Retinal pigment epithelial cell (primary cell): ENCODE measurements around the gene CCL4.
"Not testable (repeated sequence)": the region's sequence is repeated elsewhere in the genome, so short reads cannot be mapped to it uniquely, and the experiment has no call there.

Experiments used
- DNase-seq: peaks from one replicate; pipeline ENCODE4 v3.0.0-alpha.2; 2010; ENCODE audit warnings: low read depth
- H3K4me3 ChIP-seq: 2 replicates; pipeline ENCODE4 v1.5.1; 2011; ENCODE audit warnings: mild to moderate bottlenecking, low read length, control low read depth, moderate library complexity
- TF ChIP-seq, protein P1 (sequence below): conservative IDR thresholded peaks from 2 replicates; pipeline ENCODE4 v1.5.1; 2011; ENCODE audit warnings: low read depth, low read length, control low read depth, inconsistent platforms

Gene CCL4

DNA sequence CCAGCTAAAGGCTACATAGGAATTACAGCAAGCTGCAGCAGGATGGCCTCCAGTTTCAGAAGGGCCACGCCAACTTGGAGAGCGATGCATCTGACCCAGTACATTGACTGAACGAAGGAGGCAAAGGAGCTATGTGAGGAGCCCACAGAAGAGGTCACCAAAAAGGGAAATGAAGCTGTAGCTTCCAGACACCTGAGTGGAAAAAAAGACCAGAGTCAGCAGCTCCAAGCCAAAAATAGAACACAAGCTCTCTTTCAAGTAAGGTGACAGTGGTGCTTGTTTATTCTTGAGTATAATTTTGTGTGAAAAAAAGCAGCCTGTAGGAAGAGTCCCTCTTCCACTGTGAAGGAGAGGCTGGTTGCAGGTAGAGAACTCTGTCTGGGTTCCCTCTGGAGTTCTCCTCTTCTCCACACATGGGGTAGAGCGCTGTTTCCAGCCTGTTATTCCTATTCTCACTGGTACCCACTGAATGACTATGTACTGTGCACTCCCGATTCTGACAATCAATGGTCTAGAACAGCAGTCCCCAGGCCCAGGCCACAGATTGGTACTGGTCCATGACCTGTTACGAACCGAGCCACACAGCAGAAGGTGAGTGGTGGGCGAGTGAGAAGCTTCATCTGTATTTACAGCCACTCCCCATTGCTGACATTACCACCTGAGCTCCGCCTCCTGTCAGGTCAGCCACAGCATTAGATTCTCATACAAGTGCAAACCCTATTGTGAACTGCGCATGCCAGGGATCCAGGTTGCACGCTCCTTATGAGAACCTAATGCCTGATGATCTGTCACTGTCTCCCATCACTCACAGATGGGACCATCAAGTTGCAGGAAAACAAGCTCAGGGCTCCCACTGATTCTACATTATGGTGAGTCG is 15.1 kb downstream of the CCL4 start:
- no peak for DNase-seq
- TF ChIP-seq, protein P1, sequence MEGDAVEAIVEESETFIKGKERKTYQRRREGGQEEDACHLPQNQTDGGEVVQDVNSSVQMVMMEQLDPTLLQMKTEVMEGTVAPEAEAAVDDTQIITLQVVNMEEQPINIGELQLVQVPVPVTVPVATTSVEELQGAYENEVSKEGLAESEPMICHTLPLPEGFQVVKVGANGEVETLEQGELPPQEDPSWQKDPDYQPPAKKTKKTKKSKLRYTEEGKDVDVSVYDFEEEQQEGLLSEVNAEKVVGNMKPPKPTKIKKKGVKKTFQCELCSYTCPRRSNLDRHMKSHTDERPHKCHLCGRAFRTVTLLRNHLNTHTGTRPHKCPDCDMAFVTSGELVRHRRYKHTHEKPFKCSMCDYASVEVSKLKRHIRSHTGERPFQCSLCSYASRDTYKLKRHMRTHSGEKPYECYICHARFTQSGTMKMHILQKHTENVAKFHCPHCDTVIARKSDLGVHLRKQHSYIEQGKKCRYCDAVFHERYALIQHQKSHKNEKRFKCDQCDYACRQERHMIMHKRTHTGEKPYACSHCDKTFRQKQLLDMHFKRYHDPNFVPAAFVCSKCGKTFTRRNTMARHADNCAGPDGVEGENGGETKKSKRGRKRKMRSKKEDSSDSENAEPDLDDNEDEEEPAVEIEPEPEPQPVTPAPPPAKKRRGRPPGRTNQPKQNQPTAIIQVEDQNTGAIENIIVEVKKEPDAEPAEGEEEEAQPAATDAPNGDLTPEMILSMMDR, result no peak
- no peak overlapping the region for H3K4me3 ChIP-seq

DNA sequence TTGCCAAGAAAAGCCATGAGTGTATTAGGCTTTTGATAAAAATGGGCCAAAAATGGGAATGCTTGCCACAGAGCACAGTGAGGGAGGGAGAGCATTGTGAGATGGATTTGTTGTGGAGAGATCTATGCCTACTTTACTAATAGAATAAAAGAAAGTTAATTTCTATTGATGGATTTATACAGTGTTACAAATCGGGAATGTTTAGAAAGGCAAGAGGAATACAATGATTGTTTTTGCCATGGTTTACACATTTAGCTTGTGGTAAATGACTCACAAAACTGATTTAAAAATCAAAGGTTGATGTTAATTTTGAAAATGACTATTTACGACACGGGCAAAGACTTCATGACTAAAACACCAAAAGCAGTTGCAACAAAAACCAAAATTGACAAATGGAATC is 16.6 kb downstream of the CCL4 start:
- TF ChIP-seq, protein P1, result no peak
- no peak overlapping the region for H3K4me3 ChIP-seq

DNA sequence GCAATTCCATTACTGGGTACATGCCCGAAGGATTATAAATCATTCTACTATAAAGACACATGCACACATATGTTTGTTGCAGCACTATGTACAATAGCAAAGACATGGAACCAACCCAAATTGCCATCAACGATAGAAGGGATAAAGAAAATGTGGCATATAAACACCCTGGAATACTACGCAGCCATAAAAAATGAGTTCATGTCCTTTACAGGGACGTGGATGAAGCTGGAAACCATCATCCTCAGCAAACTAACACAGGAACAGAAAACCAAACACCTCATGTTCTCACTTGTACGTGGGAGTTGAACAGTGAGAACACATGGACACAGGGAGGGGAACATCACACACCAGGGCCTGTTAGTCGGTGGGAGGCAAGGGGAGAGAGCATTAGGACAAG is 17.5 kb downstream of the CCL4 start:
- H3K4me3 ChIP-seq, DNase-seq: not testable (repeated sequence)

More for the DNA sequence above, 16.6 kb downstream of the CCL4 start:
- DNase-seq, result no peak

DNA sequence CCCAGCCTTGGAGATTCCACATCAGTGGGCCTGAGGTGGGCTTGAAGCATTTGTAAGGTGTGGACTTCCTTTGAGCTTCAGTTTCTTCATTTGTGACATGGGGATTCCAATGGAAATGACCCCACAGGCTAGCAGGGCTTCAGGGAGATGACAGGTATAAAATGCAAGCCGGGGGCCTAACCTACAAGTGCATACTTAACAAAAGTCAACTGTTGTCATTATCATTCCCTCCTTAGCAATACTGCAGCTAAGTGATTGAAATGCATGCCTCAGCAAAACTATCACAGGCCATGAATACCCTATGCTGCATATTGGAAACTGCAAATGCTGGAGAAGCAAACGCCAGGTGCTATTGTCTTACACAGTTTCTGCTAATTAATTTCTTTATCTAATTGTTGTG is 19.8 kb downstream of the CCL4 start:
- no peak for DNase-seq
- H3K4me3 ChIP-seq, result no peak overlapping the region
- TF ChIP-seq, protein P1, result no peak

DNA sequence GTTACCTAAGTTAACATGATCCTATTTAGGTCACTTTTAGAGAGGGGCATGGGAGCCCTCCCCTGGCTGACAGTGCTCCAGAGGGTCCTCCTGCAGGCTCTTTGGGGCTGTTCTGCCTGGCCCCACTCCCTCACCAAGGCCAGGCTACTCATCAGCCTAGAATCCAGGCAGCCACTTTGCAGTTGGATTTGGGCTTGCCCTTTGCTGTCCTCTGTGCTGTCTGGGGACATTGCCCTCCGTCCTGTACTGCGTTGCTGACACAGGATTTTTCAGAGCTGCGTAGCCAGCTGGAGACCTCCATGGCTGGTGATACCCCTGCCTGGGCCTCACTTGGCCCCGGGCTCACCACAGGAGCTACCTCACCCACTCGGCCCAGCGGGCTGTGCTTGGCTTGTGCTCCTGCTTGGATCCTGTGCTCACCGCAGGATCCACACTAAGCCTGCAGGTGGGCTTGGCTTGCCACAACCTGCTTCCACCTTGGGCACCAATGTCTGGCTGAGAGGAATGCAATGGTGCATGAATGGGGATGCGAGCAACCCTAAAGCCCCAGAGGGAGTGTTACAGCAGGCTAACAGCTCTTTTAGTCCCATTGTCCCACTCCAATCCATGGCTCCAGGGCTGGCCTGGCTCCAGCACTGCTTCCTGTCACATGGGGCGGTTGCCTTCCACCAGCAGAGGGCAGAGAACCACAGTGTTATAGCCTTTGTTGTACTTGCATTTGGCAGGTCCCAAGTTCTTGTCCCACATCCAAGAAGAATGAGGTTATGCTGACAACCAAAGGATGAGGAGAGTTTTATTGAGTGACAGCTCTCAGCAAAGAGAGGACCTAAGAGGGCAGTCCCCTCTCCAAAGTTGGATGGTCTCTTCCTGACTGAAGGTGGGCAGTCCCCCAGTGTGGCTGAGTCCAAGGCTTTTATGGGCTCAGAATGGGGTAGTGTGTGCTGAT is 21.5 kb downstream of the CCL4 start:
- TF ChIP-seq, protein P1, result no peak
- H3K4me3 ChIP-seq, result no peak overlapping the region
- no peak for DNase-seq

DNA sequence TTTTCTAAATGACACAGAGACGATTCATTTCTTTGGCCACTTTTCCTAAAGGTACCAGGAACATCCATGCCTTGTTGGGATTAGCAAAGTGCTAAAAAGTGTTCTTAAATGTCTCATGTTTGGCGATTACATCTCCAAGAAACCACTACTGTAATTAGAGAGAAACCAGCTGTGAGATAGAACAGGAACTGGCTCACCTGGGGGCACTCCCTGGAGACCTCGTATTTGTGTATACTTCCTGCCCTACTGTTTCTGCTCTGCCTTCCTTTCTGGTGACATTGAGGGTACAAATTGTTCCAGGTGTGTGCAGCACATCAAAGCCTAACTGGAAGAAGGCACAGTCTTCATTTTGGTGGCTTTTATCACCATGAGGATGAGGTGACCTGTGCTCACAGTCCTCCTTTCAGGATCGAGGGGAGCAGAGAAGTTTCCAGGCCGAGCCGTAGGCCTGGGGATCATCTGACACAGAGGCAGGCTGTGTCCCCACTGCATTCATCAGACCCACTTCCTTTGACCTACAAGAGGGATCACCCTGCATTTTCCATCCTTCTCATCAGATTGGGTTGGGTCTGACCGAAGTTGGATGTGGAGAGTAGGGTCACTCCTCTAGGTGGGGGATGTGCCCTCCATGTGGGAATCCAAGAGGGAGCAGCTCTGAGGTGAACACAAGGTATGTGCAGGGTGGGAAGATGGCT is 23.7 kb downstream of the CCL4 start:
- TF ChIP-seq, protein P1, result no peak
- no peak for DNase-seq
- no peak overlapping the region for H3K4me3 ChIP-seq

DNA sequence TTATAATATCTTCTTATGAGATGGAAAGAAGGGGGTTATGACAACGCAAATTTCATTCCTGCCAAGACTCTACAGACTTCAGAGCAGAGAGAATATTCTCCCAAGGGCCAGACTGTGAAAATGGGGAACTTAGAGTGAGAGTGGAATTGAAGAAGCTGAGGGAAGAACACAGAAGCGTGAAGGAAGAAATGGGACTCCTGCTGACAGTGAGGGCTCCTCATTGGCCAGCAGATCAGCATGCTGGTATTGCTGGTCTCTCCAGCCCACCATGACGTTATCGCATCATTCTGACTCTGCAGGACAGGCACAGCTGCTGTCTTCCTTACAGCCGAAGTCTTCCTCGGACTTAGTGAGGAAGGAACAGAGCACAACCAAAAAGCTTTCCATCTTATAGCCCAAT is 24.3 kb downstream of the CCL4 start:
- H3K4me3 ChIP-seq, result no peak overlapping the region
- no peak for DNase-seq
- TF ChIP-seq, protein P1, result no peak
